ENCODE measurements around the gene UBR1. TPM values are rescaled to one million over a fixed set of nuclear protein-coding genes. Genes with fewer than 3 reads are reported as not detected.

UBR1 gene
- total and polyA plus RNA-seq, 2 experiments from 2014 or later, result 17.2 to 19.6 TPM

DNA sequence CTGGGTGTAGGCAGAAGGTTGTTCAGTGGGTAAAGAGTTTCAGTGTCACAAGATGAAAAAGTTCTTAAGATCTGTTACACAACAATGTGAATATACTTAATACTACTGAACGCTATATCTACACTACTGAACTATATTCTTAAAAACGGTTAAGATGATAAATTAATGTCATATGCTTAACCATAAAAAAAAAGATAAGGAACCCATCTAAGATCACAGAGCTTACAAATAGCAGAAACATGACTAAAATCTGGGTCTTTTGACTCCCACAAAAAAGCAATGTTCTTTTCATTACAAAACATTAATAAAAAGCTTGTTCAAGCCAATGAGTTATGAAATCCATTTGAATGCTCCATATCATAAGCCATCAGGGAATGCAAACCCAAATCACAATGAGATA lies 34.4 kb downstream of the UBR1 start:
- ATAC-seq, result no peak
- Histone ChIP-seq H3K36me3 (ENCODE audit: insufficient read depth) (peaks cover 12% of the 10 kb centered on the region), H3K9me2 (ENCODE audit: insufficient read depth) (no peaks in the 10 kb centered on the region), H3K79me2 (replicated peaks; ENCODE audit: insufficient read depth) (no peaks in the 10 kb centered on the region), H4K20me1 (replicated peaks; ENCODE audit: insufficient read depth) (no peaks in the 10 kb centered on the region; the same call in 1 of the 2 replicates), H3K4me2 (no peak overlapping the region), H3K4me1 (ENCODE audit: insufficient read depth) (no peaks in the 10 kb centered on the region), H2AFZ (no peak overlapping the region), H3F3A (replicated peaks; ENCODE audit: low read depth) (no peaks in the 10 kb centered on the region), H3K4me3 (no peak overlapping the region), H3K27ac (ENCODE audit: low read depth) (no peak overlapping the region), H3K27me3 (ENCODE audit: insufficient read depth) (no peaks in the 10 kb centered on the region)
- Mint-ChIP-seq H3K9me3 (no peaks in the 10 kb centered on the region), H3K27me3 (ENCODE audit: insufficient read depth, low read depth, poor library complexity) (peaks cover 2% of the 10 kb centered on the region), H3K4me1 (no peaks in the 10 kb centered on the region), H3K27ac (no peak overlapping the region), H3K36me3 (ENCODE audit: low read depth) (peaks cover 43% of the 10 kb centered on the region; the same call in 2 of the 3 replicates), H3K4me3 (no peak overlapping the region)
- no peak for DNase-seq (ENCODE audit: low spot score)
- TF ChIP-seq STAT1 (IDR thresholded peaks at IDR 0.05; ENCODE audit: unreplicated experiment), result no peak
- TF ChIP-seq EZH2phosphoT487 (IDR thresholded peaks at IDR 0.05; ENCODE audit: unreplicated experiment), result no peak
- no peak for TF ChIP-seq ZNF462 (CRISPR knock-in tag; IDR thresholded peaks at IDR 0.05)
- TF ChIP-seq JUNB (IDR thresholded peaks at IDR 0.05; ENCODE audit: unreplicated experiment), result no peak
- TF ChIP-seq, protein P1, sequence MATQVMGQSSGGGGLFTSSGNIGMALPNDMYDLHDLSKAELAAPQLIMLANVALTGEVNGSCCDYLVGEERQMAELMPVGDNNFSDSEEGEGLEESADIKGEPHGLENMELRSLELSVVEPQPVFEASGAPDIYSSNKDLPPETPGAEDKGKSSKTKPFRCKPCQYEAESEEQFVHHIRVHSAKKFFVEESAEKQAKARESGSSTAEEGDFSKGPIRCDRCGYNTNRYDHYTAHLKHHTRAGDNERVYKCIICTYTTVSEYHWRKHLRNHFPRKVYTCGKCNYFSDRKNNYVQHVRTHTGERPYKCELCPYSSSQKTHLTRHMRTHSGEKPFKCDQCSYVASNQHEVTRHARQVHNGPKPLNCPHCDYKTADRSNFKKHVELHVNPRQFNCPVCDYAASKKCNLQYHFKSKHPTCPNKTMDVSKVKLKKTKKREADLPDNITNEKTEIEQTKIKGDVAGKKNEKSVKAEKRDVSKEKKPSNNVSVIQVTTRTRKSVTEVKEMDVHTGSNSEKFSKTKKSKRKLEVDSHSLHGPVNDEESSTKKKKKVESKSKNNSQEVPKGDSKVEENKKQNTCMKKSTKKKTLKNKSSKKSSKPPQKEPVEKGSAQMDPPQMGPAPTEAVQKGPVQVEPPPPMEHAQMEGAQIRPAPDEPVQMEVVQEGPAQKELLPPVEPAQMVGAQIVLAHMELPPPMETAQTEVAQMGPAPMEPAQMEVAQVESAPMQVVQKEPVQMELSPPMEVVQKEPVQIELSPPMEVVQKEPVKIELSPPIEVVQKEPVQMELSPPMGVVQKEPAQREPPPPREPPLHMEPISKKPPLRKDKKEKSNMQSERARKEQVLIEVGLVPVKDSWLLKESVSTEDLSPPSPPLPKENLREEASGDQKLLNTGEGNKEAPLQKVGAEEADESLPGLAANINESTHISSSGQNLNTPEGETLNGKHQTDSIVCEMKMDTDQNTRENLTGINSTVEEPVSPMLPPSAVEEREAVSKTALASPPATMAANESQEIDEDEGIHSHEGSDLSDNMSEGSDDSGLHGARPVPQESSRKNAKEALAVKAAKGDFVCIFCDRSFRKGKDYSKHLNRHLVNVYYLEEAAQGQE (IDR thresholded peaks at IDR 0.05; ENCODE audit: unreplicated experiment), result no peak
- no peak for TF ChIP-seq EZH2 (IDR thresholded peaks at IDR 0.05; ENCODE audit: low read depth, unreplicated experiment)
- TF ChIP-seq, protein P2, sequence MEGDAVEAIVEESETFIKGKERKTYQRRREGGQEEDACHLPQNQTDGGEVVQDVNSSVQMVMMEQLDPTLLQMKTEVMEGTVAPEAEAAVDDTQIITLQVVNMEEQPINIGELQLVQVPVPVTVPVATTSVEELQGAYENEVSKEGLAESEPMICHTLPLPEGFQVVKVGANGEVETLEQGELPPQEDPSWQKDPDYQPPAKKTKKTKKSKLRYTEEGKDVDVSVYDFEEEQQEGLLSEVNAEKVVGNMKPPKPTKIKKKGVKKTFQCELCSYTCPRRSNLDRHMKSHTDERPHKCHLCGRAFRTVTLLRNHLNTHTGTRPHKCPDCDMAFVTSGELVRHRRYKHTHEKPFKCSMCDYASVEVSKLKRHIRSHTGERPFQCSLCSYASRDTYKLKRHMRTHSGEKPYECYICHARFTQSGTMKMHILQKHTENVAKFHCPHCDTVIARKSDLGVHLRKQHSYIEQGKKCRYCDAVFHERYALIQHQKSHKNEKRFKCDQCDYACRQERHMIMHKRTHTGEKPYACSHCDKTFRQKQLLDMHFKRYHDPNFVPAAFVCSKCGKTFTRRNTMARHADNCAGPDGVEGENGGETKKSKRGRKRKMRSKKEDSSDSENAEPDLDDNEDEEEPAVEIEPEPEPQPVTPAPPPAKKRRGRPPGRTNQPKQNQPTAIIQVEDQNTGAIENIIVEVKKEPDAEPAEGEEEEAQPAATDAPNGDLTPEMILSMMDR (conservative IDR thresholded peaks at IDR 0.05; ENCODE audit: low read depth in 2 of 2), result no peak
- TF ChIP-seq ZNF331 (CRISPR knock-in tag; IDR thresholded peaks at IDR 0.05; ENCODE audit: low read depth), result no peak
- no peak for TF ChIP-seq NANOG (IDR thresholded peaks at IDR 0.05; ENCODE audit: borderline replicate concordance)
- TF ChIP-seq, protein P3, sequence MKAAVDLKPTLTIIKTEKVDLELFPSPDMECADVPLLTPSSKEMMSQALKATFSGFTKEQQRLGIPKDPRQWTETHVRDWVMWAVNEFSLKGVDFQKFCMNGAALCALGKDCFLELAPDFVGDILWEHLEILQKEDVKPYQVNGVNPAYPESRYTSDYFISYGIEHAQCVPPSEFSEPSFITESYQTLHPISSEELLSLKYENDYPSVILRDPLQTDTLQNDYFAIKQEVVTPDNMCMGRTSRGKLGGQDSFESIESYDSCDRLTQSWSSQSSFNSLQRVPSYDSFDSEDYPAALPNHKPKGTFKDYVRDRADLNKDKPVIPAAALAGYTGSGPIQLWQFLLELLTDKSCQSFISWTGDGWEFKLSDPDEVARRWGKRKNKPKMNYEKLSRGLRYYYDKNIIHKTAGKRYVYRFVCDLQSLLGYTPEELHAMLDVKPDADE (IDR thresholded peaks at IDR 0.05), result no peak
- no peak for TF ChIP-seq POLR2AphosphoS5 (IDR thresholded peaks at IDR 0.05; ENCODE audit: low read depth)
- no peak for TF ChIP-seq ZNF114 (CRISPR knock-in tag; IDR thresholded peaks at IDR 0.05)
- TF ChIP-seq CREB1 (CRISPR knock-in tag; IDR thresholded peaks at IDR 0.05; ENCODE audit: low read depth), result no peak
